Ishikawa (cell line): ENCODE measurements around the gene CLNS1A.

ENCODE experiments used
- CEBPB ChIP-seq: IDR thresholded peaks from 2 replicates; pipeline ENCODE4 v1.6.1; 2012
- EGR1 ChIP-seq: IDR thresholded peaks from 2 replicates; pipeline ENCODE4 v1.6.1; 2012
- NFIC ChIP-seq: IDR thresholded peaks from 2 replicates; pipeline ENCODE4 v1.6.1; 2012
- RAD21 ChIP-seq: IDR thresholded peaks from 2 replicates; pipeline ENCODE4 v1.6.1; 2012; ENCODE audit warnings: low read depth
- TCF12 ChIP-seq: IDR thresholded peaks from 2 replicates; pipeline ENCODE4 v1.6.1; 2012; ENCODE audit warnings: low read depth
- TEAD4 ChIP-seq: IDR thresholded peaks from 2 replicates; pipeline ENCODE4 v1.6.1; 2012
- ZBTB7A ChIP-seq: IDR thresholded peaks from 2 replicates; pipeline ENCODE4 v1.6.1; 2012; ENCODE audit warnings: low read depth
- TF ChIP-seq, protein P1 (sequence below): IDR thresholded peaks from 2 replicates; pipeline ENCODE4 v1.6.1; 2012

Gene CLNS1A

DNA sequence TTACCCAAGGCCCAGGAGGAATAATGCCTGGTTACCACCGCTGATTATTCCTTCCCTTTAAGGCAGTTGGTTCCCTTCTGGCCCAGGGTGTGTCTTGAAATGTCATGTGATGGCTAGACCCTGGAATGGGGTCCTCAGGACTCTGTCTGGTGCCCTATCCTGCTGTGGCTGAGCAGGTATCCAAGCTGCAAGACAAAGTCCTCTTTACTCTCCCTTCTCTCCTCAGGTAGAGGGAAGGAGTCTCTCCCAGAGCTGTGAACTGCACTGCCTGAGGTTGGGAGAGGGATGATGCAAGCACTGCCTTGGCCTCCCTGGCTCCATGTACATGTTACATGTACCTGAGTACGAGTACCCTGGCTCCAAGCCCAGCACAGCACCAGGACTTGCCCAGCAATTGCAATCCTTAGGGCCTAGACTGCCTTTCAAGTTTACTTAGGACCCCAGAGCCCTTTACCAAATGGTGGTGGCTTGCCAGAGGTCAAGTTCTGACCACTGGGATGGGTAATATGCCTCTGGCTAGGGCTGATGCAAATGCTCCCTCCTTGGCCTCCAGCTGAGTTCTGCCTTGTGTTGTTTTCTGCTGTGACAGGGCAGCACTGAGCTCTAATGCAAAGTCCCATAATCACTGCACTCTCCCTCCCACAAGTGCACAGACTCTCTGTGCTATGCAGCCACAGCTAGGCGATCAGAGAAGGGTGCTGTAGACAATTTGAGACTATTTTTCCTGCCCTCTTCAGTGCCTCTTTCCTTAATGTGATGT is 68.5 kb downstream of the CLNS1A start:
- TF ChIP-seq, protein P1, sequence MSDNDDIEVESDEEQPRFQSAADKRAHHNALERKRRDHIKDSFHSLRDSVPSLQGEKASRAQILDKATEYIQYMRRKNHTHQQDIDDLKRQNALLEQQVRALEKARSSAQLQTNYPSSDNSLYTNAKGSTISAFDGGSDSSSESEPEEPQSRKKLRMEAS: no peak
- TF ChIP-seq CEBPB: no peak

DNA sequence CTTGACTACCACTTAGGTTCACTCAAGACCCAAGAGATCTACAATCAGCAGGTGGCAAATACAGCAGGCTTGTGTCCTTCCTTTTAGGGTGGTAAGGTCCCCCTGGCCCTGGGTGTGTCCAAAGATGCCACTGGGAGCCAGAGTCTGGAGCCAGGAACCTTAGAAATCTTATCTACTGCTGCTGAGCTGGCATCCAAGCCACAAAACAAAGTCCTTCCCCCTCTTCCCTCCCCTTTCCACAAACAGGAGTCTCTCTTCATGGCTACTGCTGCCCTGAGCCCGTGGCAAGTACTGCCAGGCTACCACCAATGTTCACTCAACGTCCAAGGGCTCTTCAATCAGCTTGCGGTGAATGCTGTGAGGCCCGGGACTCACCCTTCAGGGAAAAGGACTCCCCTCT is 69.3 kb downstream of the CLNS1A start:
- TF ChIP-seq NFIC (no peak), RAD21 (no peak), TEAD4 (no peak), EGR1 (no peak), TCF12 (no peak), ZBTB7A (no peak)
